H1 (cell line): ENCODE measurements around the gene HES3. TPM values are rescaled to one million over a fixed set of nuclear protein-coding genes. Genes with fewer than 3 reads are reported as not detected.

Source experiments
- ASH2L ChIP-seq: fragments of 200-600, 300-600 bp; sonication (generic); IDR thresholded peaks from one replicate; pipeline ENCODE4 v1.7.1; 2017; ENCODE audit warnings: low read length
- BRCA1 ChIP-seq: IDR thresholded peaks from 2 replicates; pipeline ENCODE4 v1.6.1; 2012; ENCODE audit warnings: low read depth, low read length, improper control_type of control experiment
- CEBPB ChIP-seq: IDR thresholded peaks from 2 replicates; pipeline ENCODE4 v1.6.1; 2012; ENCODE audit warnings: low read depth, low read length
- CHD1 ChIP-seq: IDR thresholded peaks from 2 replicates; pipeline ENCODE4 v1.6.1; 2012; ENCODE audit warnings: low read depth, low read length, improper control_type of control experiment
- CHD7 ChIP-seq: fragments of 300-600 bp; sonication (generic); IDR thresholded peaks from 2 replicates; pipeline ENCODE4 v1.7.1; 2012; ENCODE audit warnings: low read length, moderate library complexity, mild to moderate bottlenecking, inconsistent platforms; ENCODE audit not compliant: insufficient replicate concordance
- NANOG ChIP-seq: IDR thresholded peaks from 2 replicates; pipeline ENCODE4 v1.6.1; 2011; ENCODE audit warnings: low read length, low read depth, mild to moderate bottlenecking, inconsistent platforms; ENCODE audit not compliant: insufficient read depth, poor library complexity, severe bottlenecking
- POU5F1 ChIP-seq: IDR thresholded peaks from 2 replicates; pipeline ENCODE4 v1.6.1; 2011; ENCODE audit warnings: low read depth, mild to moderate bottlenecking, low read length, moderate library complexity
- SIX5 ChIP-seq: IDR thresholded peaks from 2 replicates; pipeline ENCODE4 v1.6.1; 2011; ENCODE audit warnings: mild to moderate bottlenecking, low read depth, low read length
- SP2 ChIP-seq: IDR thresholded peaks from 2 replicates; pipeline ENCODE4 v1.6.1; 2012; ENCODE audit warnings: mild to moderate bottlenecking, low read length, inconsistent platforms
- polyA plus RNA-seq, 7 experiments: library from polyadenylated mRNA; depleted of rRNA in 3 of 7; stranded (reverse) in 5 of 7; unstranded in 2 of 7; fragments of >200 nt in 5 of 7; fragments of 200-250 nt in 2 of 7; gene quantifications; 1 replicate in 5 of 7; 2 replicates in 1 of 7; 4 replicates in 1 of 7; pipeline versions ENCODE4 v1.2.1 to v1.2.3, GENCODE V29; 2011 to 2013; ENCODE audit warnings: missing spikeins in 2 of 7, mixed read lengths in 2 of 7
- total RNA-seq: library from RNA; stranded (reverse); fragmentation: NEBNext Ultra II Directional; extraction: Animal tissue kit (Norgen Biotek cat#: 25700); gene quantifications from 2 replicates; pipeline ENCODE4 v1.2.1, GENCODE V29; 2021
- TF ChIP-seq, protein P1 (sequence below): IDR thresholded peaks from 2 replicates; pipeline ENCODE4 v1.6.1; 2011; ENCODE audit warnings: low read depth, mild to moderate bottlenecking, low read length; ENCODE audit not compliant: insufficient read depth

HES3 gene
- total and polyA plus RNA-seq, 2 of the 8 experiments (the other 6 are each of a cell fraction or from before 2014, with no cell fraction given) = 38.8 to 54.3 TPM

DNA sequence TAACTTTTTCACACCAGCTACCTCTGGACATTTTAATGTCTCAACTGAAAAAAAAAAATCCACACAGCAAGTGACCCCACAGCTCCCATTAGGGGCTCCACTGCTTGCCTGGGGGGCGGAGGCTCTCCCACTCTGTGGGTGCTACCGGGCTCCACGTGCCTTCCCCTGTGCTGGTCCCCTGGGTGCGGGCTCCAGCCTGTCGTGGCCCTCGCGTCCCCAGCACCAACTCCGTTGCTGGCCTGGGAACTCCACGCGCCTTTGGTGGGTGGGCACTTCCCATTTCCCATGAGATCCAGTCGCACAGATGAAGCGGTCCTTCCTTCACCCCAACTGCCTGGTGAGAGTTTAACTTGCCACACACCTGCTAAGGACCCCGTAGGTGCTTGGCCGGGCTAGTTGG, 44.0 kb downstream of the HES3 start (continued):
- no peak for TF ChIP-seq CHD7
- TF ChIP-seq CEBPB = no peak
- TF ChIP-seq NANOG = no peak
- TF ChIP-seq ASH2L = no peak
- TF ChIP-seq POU5F1 = no peak
- no peak for TF ChIP-seq SIX5
- TF ChIP-seq, protein P1, sequence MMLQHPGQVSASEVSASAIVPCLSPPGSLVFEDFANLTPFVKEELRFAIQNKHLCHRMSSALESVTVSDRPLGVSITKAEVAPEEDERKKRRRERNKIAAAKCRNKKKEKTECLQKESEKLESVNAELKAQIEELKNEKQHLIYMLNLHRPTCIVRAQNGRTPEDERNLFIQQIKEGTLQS = no peak
- TF ChIP-seq BRCA1 = no peak
- no peak for TF ChIP-seq CHD1
- no peak for TF ChIP-seq SP2
